HG03521 (cell line): ENCODE measurements around the gene MAP4K4.

Source experiments
- ATAC-seq: cut with Tn5 transposase; IDR thresholded peaks from one replicate; pipeline ENCODE4 v1.9.1; 2021; ENCODE audit warnings: mild to moderate bottlenecking, moderate library complexity; ENCODE audit not compliant: unreplicated experiment

Gene MAP4K4

GRCh38 chr2:101860157-101860556, 162.7 kb downstream of the MAP4K4 start:
- no peak for ATAC-seq

- no peak for ATAC-seq
Observed at GRCh38 chr2:101860782-101861181, 163.3 kb downstream of the MAP4K4 start.

GRCh38 chr2:101861382-101861781, 163.9 kb downstream of the MAP4K4 start:
- ATAC-seq, result no peak

- no peak for ATAC-seq
Observed at GRCh38 chr2:101863534-101863933, 166.0 kb downstream of the MAP4K4 start.

GRCh38 chr2:101864426-101864825, 166.9 kb downstream of the MAP4K4 start:
- no peak for ATAC-seq

DNA sequence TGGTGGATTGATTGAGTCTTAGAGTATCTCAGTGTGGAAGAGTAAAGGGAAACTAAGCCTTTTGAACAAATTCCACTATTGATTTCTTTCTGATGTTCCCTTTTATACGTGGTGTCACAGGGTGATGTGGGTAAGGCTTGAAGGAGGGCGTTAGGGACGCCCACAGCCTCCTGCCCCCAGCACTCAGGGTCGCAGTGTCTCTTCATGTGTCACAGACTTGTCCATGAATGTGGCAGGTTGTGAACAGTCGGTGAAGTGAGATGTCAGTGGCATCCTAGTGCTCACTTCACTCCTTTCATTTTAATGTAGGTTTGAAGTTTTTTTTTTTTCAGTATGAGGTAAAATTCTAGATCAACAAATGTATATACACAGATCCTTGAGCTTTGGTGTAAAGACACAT, 171.0 kb downstream of the MAP4K4 start:
- ATAC-seq, result no peak

DNA sequence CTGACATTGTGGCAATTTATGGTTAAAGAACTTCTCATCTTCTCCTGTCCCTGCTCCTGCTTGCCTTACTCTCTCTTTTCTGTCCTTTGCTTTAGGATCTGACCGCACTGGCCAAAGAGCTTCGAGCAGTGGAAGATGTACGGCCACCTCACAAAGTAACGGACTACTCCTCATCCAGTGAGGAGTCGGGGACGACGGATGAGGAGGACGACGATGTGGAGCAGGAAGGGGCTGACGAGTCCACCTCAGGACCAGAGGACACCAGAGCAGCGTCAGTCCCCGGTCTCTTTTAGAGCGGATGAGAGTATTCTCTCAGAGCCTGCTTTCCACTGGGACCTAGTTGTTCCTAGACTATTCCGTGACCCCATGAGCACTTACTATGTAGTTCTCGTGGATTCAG, 172.0 kb downstream of the MAP4K4 start:
- ATAC-seq, result no peak

DNA sequence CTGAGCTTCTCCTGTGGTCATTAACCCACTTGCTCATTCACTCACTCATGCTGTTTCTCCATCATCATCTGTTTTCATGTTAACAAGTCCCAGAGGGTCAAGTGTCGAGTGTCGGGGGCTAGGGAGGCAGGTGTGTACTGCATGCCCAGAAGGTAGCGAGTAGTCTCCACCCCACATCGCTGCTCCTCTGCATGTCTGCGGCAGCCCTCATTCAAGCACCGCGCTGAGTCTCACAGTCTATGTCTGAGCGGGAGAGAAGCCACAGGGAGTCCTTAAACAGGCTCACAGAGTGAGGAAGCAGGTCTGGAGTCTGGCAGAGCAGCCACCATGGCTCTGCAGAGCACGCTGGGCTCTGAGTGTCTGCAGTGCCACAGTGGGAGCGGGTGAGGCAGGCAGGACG, 172.9 kb downstream of the MAP4K4 start:
- no peak for ATAC-seq

- no peak for ATAC-seq
Observed at GRCh38 chr2:101871480-101871879, 174.0 kb downstream of the MAP4K4 start.

DNA sequence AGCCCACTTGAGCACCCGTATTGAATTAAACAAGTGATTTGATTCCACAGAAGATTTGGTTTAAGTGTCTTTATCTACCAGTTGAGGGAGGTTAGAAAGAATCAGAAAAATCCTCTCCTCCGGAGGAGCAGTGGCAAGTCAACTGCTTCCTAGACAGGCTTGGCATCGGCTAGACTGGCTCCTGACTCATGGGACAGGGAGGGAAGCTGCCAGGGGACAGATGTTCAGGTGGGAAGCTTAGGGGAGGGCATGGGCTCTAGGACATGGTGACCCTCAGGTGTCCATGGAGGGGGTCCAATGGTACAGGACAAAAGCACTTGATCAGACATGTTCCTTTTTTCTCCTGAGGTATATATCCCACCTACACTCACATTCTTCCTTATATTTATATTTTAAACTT, 175.0 kb downstream of the MAP4K4 start:
- no peak for ATAC-seq

DNA sequence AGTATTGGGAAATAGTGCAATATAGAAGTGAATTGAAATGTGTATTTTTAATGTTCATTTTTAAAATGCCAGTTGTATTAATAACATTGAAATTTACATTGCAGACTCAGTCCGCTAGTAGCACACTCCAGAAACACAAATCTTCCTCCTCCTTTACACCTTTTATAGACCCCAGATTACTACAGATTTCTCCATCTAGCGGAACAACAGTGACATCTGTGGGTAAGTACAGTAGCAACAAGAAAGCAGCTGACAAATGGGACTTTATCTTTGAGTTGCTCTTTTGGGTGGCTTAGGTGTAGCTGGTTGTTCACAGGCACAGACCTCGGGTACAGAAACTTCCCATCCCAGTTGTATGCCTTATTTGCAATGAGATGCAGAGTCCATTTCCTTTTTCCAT, 176.0 kb downstream of the MAP4K4 start:
- ATAC-seq, result no peak

- ATAC-seq, result no peak
Observed at GRCh38 chr2:101874069-101874468, 176.6 kb downstream of the MAP4K4 start.

- ATAC-seq, result no peak
Observed at GRCh38 chr2:101879466-101879865, 182.0 kb downstream of the MAP4K4 start.

DNA sequence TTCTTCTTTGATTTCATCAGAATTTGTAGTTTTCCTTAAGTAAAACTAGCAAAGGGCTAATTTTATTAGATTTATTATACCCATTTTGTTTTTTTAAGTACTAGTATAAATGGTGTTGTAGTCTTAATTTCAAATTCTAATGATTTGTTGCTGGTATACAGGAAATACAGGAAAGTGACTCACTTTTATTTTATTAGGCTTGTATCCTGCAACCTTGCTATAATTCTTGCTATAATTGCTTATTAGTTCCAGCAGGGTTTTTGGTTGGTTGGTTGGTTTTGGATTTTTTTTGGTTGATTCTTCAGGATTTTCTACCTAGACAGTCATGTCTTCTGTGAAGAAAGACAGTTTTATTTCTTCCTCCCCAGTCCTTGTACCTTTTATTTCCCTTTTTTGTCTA, 183.6 kb downstream of the MAP4K4 start:
- ATAC-seq, result no peak

DNA sequence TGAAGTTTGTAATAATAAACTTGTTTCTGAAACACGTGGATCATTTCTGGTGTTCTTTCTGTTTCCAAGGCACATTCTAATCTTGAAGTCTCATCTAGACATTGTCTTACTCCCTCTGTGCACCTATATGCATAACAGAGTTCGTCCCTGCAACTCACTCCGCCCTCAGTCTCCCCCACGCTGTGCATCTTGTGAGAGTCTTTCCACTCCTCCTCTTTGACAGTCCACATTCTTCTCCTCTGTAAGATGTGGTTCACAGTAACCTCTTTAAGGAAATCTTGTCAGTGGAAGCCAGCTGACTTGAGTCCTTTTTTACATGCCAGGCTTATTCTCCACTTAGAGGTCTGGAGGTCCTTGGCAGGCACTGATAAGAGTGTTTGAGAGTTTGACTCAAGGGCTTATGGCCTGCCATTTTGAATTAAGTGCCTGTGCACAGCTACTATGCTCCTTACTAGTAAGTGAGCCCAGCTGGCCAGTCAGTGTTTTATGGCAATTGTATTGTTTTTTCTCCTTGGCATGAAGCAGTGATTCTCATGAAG, 185.3 kb downstream of the MAP4K4 start:
- no peak for ATAC-seq

DNA sequence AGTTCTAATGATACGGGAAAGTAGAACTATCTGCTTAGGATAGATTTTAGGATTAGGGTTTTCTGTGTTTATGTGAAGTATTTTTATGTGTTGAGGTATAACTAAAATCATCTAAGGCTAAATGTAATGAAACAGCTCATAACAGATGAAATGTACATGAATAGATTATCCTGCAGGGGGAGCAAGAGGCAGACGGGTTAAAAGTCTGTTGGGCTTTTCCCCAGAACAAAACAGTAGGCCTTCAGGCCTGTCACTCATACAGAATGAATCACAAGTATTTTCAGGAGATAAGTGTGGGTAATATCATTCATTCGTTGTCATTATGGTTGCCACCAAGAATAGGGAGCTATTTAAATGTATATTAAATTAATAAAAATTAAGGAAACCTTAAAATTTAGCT, 186.4 kb downstream of the MAP4K4 start:
- no peak for ATAC-seq

- ATAC-seq, result no peak
Observed at GRCh38 chr2:101884423-101884822, 186.9 kb downstream of the MAP4K4 start.

DNA sequence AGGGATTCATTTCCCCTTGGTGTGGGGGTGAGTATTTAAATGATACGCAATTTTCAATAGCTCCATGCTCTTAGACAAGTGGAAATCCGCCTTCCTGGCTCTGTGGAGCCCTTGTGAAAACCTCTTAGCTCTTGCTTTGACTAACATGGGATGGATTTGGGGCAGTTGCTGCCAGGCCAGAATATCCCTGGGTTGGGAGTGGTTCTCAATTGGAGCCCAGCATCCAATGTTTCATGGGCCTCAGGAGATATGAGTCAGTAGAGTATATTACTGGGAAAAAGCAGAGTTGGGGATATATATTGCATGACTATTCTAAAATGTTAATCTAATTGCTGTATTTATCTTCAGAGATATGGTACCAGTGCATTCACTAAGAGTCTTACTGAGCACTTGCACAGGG, 189.8 kb downstream of the MAP4K4 start:
- no peak for ATAC-seq

DNA sequence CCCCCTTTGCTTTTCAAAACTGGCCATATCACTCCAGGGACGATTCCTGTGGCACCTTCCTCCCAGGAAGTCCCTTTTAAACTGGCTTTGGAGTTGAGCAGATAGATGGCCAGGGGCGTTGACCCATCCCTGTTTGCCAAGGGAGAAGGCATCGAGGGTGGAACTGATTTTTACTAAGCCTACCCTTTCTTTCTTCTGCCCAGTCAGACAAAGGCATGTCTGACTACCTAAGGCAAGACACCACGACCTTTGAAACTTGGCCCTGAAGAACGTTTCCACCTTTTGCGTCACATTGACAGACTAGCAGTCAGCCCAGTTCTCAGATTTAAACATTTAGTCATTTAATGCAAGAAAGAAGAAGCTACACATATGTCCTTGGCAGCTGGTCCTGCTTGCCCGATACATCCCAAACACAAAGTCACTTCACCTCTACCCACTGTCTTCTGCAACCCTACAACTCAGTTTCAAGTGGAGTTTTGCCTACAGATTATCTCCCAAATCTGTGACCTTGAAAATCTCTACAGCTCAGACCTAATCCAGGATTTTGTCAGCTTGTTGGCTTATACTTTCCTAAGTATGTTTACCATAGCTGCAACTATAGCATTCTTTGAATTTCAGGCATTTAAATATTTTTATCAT, 192.1 kb downstream of the MAP4K4 start:
- ATAC-seq, result no peak

DNA sequence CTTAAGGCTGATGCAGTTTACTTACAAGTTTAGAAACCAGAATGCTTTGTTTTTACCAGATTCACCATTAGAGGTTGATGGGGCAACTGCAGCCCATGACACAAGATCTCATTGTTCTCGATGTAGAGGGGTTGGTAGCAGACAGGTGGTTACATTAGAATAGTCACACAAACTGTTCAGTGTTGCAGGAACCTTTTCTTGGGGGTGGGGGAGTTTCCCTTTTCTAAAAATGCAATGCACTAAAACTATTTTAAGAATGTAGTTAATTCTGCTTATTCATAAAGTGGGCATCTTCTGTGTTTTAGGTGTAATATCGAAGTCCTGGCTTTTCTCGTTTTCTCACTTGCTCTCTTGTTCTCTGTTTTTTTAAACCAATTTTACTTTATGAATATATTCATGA, 194.9 kb downstream of the MAP4K4 start:
- no peak for ATAC-seq

DNA sequence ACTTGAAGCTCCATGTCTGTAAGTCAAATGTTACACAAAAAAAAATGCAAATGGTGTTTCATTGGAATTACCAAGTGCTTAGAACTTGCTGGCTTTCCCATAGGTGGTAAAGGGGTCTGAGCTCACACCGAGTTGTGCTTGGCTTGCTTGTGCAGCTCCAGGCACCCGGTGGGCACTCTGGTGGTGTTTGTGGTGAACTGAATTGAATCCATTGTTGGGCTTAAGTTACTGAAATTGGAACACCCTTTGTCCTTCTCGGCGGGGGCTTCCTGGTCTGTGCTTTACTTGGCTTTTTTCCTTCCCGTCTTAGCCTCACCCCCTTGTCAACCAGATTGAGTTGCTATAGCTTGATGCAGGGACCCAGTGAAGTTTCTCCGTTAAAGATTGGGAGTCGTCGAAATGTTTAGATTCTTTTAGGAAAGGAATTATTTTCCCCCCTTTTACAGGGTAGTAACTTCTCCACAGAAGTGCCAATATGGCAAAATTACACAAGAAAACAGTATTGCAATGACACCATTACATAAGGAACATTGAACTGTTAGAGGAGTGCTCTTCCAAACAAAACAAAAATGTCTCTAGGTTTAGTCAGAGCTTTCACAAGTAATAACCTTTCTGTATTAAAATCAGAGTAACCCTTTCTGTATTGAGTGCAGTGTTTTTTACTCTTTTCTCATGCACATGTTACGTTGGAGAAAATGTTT, 196.3 kb downstream of the MAP4K4 start:
- no peak for ATAC-seq

DNA sequence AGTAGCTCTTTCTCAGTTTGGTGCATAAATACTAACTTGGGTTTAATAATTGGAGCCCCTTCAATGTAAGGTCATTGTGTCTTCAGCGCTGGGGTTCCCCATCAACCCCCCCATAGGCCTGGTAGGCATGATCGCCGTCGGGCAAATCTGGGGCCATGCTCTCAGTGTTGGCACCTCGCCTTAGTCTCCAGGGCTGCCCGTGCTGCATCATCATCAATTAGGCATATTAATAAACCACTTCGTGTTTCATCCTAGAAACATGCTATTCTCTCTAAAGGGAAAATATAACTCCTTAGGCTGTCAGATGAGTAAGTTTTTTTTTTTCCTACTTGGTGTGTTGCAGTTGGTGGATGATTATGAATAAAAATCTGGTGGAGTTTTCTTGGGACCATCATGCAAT, 197.5 kb downstream of the MAP4K4 start:
- no peak for ATAC-seq
